Left kidney (tissue), 2 donors: Measurements from ENCODE around the gene SSR4. TPM values are rescaled to one million over a fixed set of nuclear protein-coding genes. Genes with fewer than 3 reads are reported as not detected.

Source experiments
- DNase-seq: peaks from one replicate; pipeline ENCODE4 v3.0.0-alpha.2; 2013
- polyA plus RNA-seq: library from polyadenylated mRNA; unstranded; fragments of 120-200 nt; gene quantifications from one replicate; pipeline ENCODE4 v1.2.1, GENCODE V29; 2013; ENCODE audit not compliant: insufficient read length

The SSR4 gene
- polyA plus RNA-seq, 1 donor, result 134 TPM

DNA sequence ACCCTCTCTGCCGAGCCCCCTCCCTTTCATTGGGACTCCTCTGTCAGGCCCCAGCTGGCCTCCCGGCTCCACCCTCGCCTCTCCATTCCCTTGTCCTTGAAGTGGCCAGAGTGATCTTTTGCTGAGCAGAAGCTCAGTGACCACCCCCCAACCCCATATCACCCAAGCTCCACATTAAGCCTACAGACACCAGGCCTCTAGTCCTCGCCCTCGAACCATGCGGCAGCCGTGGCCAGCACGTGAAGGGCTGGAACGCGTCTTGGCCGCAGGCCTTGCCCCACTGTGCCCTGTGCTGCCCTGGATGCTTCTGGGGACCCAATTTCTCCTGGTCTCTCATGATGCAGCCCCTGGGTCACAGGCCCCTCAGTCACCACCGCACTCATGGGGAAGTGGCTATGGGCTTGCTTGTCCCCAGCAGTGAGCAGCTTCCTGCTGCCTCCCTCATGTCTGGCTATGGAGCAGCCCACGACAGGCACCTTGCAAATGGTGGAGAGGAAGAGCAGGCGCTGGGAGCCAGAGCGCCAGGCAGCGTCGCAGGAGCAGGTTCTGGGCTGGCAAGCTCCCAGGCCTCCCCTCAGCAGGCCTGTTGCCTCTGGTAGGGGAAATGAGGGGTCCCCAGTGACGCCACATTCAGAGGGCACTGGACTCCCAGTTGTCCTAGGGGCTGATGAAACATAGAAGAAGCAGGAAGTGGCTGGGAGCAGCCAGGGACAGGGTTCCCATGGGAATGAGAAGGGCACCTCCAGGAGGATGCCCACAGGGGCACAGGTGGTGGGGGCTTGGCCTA is 14.4 kb upstream of the SSR4 start:
- no peak for DNase-seq

DNA sequence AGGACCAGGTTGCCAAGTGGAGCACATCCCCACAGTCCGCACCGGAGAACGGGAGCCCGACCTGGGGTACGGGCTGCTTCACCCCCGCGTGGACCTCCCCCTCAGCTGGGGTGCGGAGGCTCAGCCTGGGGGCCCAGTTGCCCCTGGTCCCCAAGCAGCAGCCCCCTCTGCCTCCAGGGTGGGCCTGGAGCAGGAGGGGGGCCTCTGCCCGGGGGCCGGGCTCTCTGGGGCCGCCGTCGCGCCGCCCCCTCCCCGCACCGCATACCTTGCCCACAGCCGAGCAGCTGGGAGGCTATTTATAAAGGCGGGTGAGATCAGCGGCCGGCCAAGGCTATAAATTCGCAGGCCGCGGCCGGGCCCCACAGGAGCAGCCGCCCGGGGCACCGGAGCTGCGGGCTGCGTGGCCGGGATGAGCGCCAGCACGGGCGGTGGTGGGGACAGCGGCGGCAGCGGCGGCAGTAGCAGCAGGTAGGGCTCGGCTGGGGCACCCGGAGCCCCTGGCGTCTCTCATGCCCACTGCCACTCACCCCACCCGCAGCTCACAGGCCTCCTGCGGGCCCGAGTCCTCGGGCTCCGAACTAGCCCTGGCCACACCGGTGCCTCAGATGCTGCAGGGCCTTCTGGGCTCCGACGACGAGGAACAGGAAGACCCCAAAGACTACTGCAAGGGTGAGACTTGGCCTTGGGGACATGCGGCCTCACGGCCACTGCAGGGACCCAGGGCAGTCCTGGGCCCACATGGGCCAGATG is 13.6 kb upstream of the SSR4 start, which contains the start of gene SRPK3:
Gene SRPK3 (plus strand): TSS at position 364 of the 750 bp plus-strand sequence. CDS start 46 bp downstream, at position 410.
- DNase-seq, result peak; percentile 34

DNA sequence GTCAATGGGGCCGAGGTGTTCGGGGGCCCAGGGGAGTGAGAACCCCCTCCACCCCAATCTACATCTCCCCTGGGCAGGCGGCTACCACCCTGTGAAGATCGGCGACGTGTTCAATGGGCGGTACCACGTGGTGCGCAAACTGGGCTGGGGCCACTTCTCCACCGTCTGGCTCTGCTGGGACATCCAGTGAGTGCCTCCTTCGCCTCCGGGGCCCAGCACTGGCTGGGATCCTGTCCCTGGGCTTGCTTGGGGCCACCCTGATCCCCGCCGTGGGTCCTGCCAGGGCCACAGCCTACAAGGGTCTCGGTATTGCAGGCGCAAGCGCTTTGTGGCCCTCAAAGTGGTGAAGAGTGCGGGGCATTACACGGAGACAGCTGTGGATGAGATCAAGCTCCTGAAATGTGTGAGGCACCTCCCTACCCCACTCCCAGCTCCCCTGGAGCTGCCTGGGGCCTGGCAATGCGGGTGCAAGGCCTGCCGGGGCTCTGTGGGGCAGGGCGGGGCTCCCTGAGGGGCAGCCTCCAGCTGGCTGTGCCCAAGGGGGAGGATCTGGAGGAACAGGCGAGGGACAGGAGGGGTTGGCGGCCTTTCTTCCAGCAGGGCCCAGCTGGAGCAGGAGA is 12.9 kb upstream of the SSR4 start:
- no peak for DNase-seq

DNA sequence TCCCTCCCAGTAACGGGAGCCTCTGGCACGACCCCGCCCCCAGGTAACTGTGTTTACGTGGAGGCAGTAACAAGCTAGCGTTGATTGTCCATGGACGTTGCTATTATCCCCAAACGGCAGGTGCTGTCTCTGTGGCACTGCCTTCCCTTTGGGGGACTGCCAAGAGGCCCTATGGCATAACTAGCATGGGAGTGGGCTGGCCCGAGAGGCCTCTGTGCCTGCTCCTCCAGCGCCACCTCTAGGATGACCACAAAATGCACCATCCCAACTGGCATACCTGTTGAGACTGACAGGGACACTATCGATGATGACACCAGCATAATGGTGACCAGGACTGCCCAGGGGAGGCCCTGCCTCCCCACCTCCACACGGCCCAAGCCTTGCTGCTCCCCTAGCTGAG is 12.2 kb upstream of the SSR4 start:
- no peak for DNase-seq

DNA sequence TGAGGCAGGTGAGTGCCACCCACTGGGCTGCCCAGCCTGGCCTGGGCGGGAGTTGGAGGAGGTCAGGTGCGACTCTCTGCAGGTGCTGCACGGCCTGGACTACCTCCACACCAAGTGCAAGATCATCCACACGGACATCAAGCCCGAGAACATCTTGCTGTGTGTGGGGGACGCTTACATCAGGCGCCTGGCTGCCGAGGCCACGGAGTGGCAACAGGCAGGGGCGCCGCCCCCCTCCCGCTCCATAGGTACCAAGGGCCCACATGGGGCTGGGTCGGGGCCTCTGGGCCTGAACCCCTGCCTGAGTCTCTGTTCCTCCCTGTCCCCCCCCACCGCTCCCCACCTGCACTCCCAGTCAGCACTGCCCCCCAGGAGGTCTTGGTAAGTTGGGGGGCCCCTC is 11.6 kb upstream of the SSR4 start:
- DNase-seq, result no peak

DNA sequence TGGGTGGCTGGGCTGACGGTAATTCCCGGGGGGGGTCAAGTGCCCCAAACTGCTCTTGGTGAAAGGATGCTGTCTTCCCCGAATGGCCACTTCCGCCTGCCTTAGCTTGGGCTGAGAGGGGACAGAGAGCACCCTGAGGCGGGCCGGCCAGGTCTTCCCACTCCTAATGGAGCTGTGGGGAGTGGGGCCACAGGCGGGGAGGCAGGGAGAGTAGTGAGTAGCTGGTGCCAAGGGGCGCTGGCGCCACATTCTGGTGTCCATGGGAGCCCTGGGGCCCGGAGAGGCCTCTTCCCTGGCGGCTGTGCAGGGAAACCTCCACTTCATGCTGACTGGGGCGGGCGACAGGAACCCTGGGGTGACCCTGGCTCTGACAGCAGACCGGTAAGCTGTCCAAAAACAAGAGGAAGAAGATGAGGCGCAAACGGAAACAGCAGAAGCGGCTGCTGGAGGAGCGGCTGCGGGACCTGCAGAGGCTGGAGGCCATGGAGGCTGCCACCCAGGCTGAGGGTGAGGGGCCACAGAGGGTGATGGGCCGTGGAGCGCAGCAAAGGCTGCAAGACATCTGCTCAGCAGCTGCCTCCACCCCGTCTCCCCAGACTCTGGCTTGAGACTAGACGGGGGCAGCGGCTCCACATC is 11.0 kb upstream of the SSR4 start:
- DNase-seq, result no peak

DNA sequence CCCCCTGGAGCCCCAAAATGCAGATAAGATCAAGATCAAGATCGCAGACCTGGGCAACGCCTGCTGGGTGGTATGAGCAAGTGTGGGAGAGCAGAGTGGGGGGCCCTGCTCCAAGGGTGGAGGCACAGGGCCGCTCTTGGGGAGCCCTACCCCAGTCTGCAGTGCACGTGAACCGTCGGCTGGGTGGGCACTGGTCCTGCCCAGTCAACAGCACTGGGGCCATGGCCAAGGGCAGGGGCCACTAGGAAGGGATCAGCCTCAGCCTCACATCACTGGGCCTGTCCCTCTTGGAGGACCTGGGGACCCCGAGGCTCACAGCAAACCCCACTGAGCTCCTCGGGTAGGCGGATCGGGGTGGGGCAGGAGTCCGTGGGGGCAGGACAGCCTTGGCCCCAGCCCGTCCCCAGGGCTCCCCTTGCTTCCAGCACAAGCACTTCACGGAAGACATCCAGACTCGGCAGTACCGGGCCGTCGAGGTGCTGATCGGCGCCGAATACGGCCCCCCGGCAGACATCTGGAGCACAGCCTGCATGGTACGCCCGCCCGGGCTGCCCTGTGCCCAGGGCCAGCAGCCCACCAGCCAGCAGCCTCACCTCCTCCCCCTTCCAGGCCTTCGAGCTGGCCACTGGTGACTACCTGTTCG is 10.0 kb upstream of the SSR4 start:
- no peak for DNase-seq

DNA sequence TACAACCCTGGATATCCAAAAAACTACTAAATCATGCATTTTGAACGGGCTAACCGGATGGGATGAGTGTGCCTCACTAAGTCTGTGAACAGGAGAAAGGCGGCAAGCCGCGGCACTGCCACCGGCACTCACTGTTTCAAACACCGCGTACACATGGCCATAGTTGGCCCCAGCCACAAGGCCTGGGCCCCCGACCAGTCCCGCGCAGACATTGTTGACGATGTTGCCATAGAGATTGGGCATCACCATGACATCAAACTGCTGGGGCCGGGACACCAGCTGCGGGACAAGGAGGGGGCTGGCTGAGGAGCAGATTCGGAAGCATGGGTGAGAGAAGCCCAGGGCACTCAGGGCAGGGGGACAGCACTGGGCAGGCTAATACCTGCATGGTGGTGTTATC is 7.8 kb upstream of the SSR4 start:
- no peak for DNase-seq

DNA sequence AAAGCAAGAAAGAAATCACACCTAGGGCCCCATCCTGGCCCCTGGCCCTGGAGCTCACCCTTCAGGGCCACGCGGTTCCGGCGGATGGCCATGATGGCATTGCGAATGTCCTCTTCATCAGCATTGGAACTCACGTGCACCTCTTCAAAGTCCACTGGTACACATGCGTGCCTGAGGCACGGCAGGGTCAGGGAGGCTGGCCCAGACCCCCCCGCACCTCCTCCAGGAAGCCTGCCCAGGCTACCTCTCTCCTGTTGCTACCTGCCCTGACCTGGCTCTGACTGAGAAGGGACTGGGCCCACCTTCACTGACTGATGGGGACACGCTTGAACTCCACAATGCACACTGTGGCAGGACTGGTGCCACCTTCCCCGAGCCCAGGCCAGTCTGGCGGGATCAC is 4.8 kb upstream of the SSR4 start:
- DNase-seq, result no peak

DNA sequence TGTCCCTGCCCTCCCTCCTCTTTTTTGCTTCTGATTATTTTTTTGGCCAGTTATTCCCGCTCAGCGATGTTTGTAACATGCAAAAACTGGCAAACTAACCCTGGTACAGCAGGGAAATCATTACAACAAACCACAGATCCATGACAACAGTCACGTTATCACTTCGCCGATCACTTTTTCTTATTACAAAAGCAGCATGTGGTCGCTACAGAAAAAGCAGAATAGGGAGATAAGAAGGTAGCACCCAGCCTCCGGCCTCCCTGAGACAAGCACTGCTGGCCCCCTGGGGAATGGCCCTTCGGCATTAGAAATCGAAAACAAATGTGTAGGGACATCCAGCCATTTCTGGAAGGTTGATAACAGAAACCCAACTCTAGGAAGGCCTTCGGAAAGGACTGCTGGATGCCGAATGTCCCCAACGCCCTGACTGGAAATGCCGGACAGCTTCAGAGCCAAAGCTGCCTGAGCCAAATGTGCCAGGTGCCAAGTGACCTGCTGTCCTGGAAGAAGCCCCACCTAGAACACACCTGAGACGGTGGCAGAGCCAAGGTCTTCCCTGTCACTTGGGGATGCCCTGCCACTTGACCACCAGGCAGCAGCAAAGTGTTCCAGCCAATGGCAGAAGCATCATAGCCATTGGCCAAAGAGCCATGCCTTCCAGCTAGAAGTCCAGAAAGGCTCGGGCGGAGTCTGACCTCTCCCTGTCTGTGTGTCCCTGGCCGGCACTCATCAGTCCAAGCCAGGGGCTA is 3.2 kb upstream of the SSR4 start:
- DNase-seq, result no peak

DNA sequence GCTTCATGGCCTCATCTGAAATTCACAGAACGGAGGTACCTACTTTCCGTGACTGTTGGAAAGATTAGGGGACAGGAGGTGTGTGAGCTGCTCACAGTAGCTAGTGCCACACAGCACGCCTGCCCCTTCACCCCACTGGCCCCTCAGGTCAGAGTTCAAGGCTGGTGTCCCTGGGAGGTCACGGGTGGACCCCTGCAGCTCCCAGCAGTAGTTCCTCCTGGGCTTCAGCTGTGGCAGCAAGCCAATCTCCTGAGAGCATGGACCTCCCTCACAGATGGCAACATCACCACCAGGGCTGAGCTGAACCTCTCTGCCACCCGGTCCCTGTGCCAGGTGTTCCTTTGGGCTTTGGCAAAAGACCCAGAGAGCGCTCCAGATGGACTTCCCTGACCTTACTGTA is 2.1 kb upstream of the SSR4 start:
- DNase-seq, result no peak

DNA sequence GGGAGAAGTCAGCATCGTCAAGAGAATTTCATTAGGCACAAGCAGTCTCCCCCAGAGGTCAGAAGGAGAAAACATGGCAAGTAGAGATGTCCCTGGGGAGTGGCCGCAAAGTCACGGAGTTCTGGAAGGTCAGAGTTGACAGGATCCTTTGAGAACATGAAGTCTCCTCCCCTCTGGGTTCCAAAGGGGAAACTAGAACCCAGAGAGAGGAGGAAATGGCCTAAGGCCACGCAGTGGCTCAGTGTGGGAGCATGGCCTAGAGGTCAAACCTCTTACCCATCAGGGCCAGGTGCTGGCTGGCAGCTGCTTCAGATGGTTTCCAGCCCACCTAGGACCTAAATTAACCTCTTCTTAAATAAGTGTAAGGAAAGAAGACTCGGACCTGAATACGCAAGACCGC is 1.2 kb upstream of the SSR4 start:
- DNase-seq, result no peak

DNA sequence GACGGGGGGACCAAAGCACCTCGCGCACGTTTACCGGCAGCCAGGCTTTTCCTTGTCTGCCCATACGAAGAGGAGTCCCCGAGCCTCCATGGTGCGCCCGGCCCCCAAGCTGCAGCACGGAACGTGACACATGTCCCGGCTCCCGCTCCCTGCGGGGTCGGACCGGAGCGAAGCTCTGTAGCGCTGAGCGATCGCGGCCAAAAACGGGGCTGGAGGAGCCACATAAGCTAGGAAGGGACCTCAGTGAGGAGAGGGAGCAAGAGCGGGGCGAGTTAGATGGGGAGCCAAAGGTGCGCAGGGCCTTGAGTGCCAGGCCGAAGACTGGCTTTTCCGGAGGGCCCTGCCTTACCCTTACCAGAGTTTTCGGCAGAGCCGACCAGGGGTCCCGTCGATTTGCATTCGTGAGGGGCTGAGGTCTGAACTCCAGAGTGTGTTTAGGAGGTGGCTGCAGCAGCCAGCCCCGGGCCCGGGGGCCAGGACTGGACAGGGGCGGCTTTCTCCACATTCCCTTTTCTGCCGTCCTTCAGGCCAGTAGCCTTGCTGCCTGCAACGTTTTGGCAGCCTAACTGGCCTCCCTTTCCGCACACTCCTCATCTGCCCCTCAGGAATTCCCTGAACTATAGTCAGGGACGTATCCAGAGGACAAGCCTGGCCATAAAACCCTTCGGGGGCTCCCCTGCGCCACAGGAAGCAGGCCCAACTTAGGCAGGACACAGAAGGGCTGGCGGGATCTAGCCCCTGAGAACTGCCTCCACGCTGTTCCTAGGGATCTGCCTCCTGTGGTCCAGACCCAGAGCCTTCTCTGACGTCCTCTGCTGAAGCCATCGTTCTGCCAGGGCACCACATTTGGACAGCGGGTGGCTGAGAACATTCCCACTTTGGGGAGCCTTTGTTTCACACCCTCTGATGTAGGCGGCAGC is 689 bp downstream of the SSR4 start:
- DNase-seq, result no peak

DNA sequence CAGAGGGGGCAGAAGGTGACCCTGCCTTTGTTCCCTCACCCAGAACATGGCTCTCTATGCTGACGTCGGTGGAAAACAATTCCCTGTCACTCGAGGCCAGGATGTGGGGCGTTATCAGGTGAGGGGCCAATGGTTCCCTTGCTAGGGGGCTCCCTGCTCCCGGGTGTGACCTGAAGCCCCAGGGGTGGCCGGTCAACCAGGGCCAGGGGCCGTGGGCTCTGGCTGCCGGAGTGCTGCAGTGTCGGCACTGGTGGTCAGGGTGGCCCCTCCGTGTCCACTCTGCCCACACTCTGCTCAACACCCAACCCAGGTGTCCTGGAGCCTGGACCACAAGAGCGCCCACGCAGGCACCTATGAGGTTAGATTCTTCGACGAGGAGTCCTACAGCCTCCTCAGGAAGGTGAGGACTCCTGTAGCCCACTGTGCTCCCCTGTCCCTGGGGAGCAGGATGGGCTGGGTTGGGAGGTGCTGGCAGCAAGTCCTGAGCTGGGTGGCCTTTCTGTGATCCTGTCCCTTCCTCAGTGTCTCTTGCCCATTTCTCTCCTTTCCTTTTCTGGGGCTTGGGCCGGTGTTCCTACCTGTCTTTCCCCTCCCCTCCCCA is 3.0 kb downstream of the SSR4 start:
- DNase-seq, result no peak

DNA sequence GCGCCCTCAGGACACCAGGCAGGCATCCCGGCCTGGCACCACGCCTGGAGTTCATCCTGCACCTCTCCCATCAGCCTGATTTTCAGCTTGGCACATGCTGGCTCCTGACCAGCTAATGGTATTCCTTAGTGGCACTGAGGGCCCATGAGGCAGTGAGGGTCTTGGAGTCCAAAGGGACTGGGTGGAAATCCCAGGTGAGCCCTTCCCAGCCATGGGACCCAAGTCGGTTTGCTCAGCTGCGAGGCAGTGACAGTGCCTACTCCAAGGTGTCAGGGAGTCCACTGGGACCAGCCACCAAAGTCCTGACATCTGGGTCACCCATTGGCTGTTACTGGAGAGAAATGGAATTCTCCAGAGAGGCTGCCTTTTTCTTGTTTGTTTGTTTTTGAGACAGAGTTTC is 4.9 kb downstream of the SSR4 start:
- DNase-seq, result no peak

DNA sequence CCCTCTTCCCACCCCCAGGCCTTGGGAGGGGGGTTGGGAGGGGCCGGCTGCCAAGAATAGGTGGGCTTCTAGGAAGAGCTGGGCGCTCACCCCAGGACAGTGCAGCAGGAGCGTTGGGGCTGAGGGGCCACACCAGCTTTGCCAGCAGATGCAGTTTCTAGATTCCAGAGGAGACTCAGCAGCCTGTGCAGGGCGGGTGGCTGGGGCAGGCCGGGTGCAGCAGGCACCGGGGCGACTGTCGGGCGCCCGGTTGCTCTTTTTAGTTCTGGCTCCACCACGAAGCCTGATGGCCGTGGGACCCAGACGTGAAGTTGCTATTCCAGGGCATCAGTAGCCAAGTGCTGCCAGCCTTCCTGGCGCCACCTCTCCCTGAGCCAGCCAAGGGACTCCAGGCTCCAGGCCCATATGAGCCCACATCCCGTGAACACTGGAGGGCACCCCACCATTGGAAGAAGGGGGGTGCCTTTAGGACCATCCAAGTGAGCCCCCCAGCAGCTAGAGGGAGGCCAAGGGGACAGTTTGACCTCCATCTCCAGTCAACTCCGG is 5.8 kb downstream of the SSR4 start:
- no peak for DNase-seq

DNA sequence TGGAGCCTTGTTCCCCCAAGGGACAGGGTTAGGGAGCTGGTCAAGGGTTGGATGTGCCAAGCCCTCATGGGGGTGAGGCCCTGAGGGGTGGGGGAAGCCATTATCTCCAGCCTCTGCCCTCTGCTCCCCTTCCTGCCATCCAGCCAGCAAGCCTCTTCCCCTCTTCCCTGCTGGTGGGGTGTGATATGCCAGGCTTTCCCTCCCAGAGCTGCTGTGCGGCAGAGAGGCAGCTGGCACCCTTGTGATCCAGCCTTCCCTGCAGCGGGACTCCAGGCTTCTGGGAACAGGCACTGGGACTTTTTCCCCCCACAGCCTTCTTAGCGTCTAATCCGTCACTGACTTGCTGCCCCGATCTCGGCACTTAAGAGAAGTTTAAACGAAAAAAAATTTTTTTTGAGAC is 6.3 kb downstream of the SSR4 start:
- no peak for DNase-seq

DNA sequence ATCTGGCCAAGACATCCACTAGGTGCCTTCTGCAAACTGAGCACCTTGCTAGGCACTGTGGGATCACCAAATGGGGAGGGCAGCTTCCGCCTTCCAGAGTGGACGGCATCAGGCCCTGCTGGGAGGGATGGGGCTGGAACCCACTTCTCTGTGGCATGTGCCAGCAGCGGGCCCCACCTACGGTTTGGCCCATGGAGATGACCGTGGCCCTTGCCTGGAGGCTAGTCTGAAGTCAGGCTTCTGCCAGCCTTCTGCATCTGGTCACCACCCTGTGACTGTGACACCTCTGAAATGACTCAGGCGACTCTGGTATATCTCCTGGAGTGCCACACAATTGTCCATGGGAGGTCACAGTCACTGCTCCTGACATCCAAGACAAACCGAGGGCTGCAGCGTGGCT is 7.2 kb downstream of the SSR4 start:
- DNase-seq, result no peak

DNA sequence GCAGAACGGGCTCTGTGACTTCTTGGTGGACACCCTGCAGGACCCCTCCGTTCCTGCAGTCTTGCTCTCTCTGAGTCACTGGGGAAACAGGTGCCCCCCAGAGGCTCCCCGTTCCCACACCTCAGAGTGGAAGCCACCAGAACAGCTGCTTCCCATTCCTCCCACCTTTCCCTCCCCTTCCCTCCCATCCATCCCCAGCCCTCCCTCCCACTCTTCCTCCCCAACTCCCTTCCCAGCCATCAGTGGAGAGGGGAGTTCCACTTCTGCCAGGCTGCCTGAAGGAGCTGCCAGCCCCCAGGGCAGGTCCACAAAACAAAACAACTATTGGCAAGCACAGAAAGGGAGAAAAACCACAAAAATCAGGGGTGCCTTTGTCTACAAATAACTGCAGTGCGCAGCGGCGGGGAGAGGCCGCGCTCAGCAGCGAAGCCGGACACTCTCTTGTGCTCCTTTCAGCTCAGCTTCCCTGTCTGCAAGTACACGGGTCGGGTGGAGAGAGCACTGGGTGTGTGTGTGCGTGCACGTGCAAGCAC is 8.1 kb downstream of the SSR4 start:
- DNase-seq, result no peak
